Panc1 (cell line): ENCODE results near the gene STARD9. TPM values are rescaled to one million over a fixed set of nuclear protein-coding genes. Genes with fewer than 3 reads are reported as not detected.

Source experiments
- ATAC-seq: fragments of 200-7000 bp; cut with Tn5 transposase; 2 replicates; pipeline ENCODE4 v1.9.1; 2020; ENCODE audit warnings: mild to moderate bottlenecking, moderate library complexity
- BruUV-seq: library from RNA; stranded (reverse); fragments of 400-500 nt; replicated peaks from 2 replicates; lab custom pipeline; 2021; lab: Mats Ljungman, UMichigan
- CTCF ChIA-PET: fragments of 300-600 bp; sonication (Branson Sonifier 250); formaldehyde crosslinking; loops from one replicate; lab custom pipeline; 2022; ENCODE audit warnings: antibody characterized with exemption; lab: Charles Lee
- POLR2A ChIA-PET: fragments of 300-600 bp; sonication (Branson Sonifier 250); formaldehyde crosslinking; loops from one replicate; lab custom pipeline; 2022; ENCODE audit warnings: antibody characterized with exemption; lab: Charles Lee
- DNase-seq: peaks from one replicate; pipeline ENCODE4 v3.0.0-alpha.2; 2010; ENCODE audit warnings: low read depth, low spot score
- H3K27ac ChIP-seq: 2 replicates; pipeline ENCODE4 v1.5.1; 2011; ENCODE audit warnings: mild to moderate bottlenecking, low read length, inconsistent platforms
- H3K27me3 ChIP-seq: fragments of 200-500 bp; sonication (Bioruptor generic); 2 replicates; pipeline ENCODE4 v1.6.0; 2014; ENCODE audit warnings: low read length, inconsistent platforms; ENCODE audit not compliant: control insufficient read depth, insufficient read depth
- H3K36me3 ChIP-seq: fragments of 200-500 bp; sonication (Bioruptor generic); 2 replicates; pipeline ENCODE4 v1.5.1; 2014; ENCODE audit warnings: inconsistent platforms, mild to moderate bottlenecking, low read length, moderate library complexity; ENCODE audit not compliant: control insufficient read depth, insufficient read depth
- H3K4me1 ChIP-seq: 2 replicates; pipeline ENCODE4 v1.5.1; 2011; ENCODE audit warnings: inconsistent platforms, mild to moderate bottlenecking, low read length, moderate library complexity; ENCODE audit not compliant: control insufficient read depth, insufficient read depth
- H3K4me3 ChIP-seq, 2 experiments: 2 replicates each; pipeline ENCODE4 v1.5.1; 2011 to 2012; ENCODE audit warnings: low read depth in 2 of 2, low read length in 2 of 2, mild to moderate bottlenecking in 2 of 2, inconsistent platforms in 1 of 2, moderate library complexity in 1 of 2
- H3K9me3 ChIP-seq: fragments of 200-500 bp; sonication (Bioruptor generic); 2 replicates; pipeline ENCODE4 v1.5.1; 2014; ENCODE audit warnings: low read depth, mild to moderate bottlenecking, inconsistent platforms, low read length, moderate library complexity; ENCODE audit not compliant: control insufficient read depth, insufficient read depth
- POLR2AphosphoS5 ChIP-seq: IDR thresholded peaks from 2 replicates; pipeline ENCODE4 v1.6.1; 2012; ENCODE audit warnings: mild to moderate bottlenecking, low read depth, low read length, moderate library complexity
- SIN3A ChIP-seq: IDR thresholded peaks from 2 replicates; pipeline ENCODE4 v1.6.1; 2012; ENCODE audit warnings: low read depth, mild to moderate bottlenecking, low read length, moderate library complexity, borderline replicate concordance; ENCODE audit not compliant: insufficient read depth
- TCF7L2 ChIP-seq: IDR thresholded peaks from 2 replicates; pipeline ENCODE4 v1.6.1; 2011; ENCODE audit warnings: mild to moderate bottlenecking, low read depth, low read length, inconsistent platforms
- in situ Hi-C: cut with HindIII; loops from 2 replicates; pipeline ENCODE4 v1.10.0; 2016; ENCODE audit warnings: low sequenced_read_pairs, low pct_unique_long_range_greater_than_20kb
- intact Hi-C: fragments of 100-400 bp; cut with micrococcal nuclease; formaldehyde crosslinking; loops from one replicate; pipeline ENCODE4 v1.10.0; 2022; ENCODE audit not compliant: unreplicated experiment
- total RNA-seq: library from RNA; stranded (reverse); gene quantifications from one replicate; pipeline ENCODE4 v1.2.1, GENCODE V29; 2021; ENCODE audit not compliant: unreplicated experiment
- TF ChIP-seq, protein P1 (sequence below), 2 experiments: IDR thresholded peaks; 2 replicates each; pipeline ENCODE4 v1.6.1; 2011 to 2012; ENCODE audit warnings: low read depth in 2 of 2, control low read depth in 1 of 2, low read length in 1 of 2, mild to moderate bottlenecking in 1 of 2, moderate library complexity in 1 of 2; ENCODE audit not compliant: insufficient read depth in 1 of 2
- TF ChIP-seq, protein P2 (sequence below): fragments of 450-650 bp; IDR thresholded peaks from 2 replicates; pipeline ENCODE4 v1.5.1; 2017; ENCODE audit warnings: mild to moderate bottlenecking

Gene STARD9
- total RNA-seq, 1 experiment from 2014 or later = 13.4 TPM

GRCh38 chr15:42725331-42725903 is 150.0 kb downstream of the STARD9 start:
- H3K4me3 ChIP-seq = no peak overlapping the region
- BruUV-seq = no TSS peak
- ChIA-PET CTCF (interaction anchor here (0.7 kb wide), 1 partner anchor 209 kb away, joined by 10 read pairs; no protein-coding TSS in a partner anchor), POLR2A (interaction anchor here (0.7 kb wide), 1 partner anchor 377 kb away, joined by 3 read pairs; no protein-coding TSS in a partner anchor)
- H3K27ac ChIP-seq = no peak overlapping the region
- no peaks in the 10 kb centered on the region; the same call in none of the 2 replicates for H3K36me3 ChIP-seq
- ATAC-seq (no peak), DNase-seq (no peak)
- no peaks in the 10 kb centered on the region for H3K27me3 ChIP-seq
- TF ChIP-seq TCF7L2 = no peak
- TF ChIP-seq POLR2AphosphoS5 = no peak
- TF ChIP-seq SIN3A = no peak
- TF ChIP-seq, protein P1, sequence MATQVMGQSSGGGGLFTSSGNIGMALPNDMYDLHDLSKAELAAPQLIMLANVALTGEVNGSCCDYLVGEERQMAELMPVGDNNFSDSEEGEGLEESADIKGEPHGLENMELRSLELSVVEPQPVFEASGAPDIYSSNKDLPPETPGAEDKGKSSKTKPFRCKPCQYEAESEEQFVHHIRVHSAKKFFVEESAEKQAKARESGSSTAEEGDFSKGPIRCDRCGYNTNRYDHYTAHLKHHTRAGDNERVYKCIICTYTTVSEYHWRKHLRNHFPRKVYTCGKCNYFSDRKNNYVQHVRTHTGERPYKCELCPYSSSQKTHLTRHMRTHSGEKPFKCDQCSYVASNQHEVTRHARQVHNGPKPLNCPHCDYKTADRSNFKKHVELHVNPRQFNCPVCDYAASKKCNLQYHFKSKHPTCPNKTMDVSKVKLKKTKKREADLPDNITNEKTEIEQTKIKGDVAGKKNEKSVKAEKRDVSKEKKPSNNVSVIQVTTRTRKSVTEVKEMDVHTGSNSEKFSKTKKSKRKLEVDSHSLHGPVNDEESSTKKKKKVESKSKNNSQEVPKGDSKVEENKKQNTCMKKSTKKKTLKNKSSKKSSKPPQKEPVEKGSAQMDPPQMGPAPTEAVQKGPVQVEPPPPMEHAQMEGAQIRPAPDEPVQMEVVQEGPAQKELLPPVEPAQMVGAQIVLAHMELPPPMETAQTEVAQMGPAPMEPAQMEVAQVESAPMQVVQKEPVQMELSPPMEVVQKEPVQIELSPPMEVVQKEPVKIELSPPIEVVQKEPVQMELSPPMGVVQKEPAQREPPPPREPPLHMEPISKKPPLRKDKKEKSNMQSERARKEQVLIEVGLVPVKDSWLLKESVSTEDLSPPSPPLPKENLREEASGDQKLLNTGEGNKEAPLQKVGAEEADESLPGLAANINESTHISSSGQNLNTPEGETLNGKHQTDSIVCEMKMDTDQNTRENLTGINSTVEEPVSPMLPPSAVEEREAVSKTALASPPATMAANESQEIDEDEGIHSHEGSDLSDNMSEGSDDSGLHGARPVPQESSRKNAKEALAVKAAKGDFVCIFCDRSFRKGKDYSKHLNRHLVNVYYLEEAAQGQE (IDR thresholded peaks at IDR 0.05; ENCODE audit: insufficient read depth in 1 of 2, low read depth in 2 of 2, low read length in 1 of 2) = no peak
- TF ChIP-seq, protein P2, sequence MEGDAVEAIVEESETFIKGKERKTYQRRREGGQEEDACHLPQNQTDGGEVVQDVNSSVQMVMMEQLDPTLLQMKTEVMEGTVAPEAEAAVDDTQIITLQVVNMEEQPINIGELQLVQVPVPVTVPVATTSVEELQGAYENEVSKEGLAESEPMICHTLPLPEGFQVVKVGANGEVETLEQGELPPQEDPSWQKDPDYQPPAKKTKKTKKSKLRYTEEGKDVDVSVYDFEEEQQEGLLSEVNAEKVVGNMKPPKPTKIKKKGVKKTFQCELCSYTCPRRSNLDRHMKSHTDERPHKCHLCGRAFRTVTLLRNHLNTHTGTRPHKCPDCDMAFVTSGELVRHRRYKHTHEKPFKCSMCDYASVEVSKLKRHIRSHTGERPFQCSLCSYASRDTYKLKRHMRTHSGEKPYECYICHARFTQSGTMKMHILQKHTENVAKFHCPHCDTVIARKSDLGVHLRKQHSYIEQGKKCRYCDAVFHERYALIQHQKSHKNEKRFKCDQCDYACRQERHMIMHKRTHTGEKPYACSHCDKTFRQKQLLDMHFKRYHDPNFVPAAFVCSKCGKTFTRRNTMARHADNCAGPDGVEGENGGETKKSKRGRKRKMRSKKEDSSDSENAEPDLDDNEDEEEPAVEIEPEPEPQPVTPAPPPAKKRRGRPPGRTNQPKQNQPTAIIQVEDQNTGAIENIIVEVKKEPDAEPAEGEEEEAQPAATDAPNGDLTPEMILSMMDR = no peak
- H3K9me3 ChIP-seq = no peaks in the 10 kb centered on the region
- in situ Hi-C loops (no loop called here), intact Hi-C loops (no loop called here)
- H3K4me1 ChIP-seq = no peaks in the 10 kb centered on the region

DNA sequence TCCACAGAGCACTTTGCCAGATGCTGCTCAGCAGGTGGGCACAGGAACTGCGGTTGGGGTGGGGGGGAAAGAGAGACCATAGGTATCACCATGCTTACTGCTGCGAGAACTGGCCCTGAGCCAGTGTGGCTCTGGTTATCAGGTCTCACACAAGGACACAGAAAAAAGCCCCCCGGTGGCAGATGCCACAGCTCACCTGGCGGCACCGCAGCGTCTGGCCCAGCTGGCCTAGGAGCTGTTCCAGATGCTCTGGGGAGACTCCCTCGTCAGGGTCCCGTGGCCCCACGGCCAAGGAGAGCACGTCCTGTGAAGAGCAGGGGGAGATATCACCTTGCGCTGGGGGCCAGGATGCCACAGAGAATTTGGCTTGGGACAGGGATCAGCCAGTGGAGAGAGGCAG is 150.7 kb downstream of the STARD9 start:
- CTCF ChIA-PET = interaction anchor here (0.7 kb wide), 1 partner anchor 208 kb away, joined by 10 read pairs; no protein-coding TSS in a partner anchor
- no peaks in the 10 kb centered on the region for H3K4me1 ChIP-seq
- ATAC-seq (no peak), DNase-seq (no peak)
- POLR2A ChIA-PET = no interaction called here
- no TSS peak for BruUV-seq
- intact Hi-C loops (no loop called here), in situ Hi-C loops (no loop called here)
- H3K4me3 ChIP-seq = no peak overlapping the region
- H3K9me3 ChIP-seq = no peaks in the 10 kb centered on the region
- no peak overlapping the region for H3K27ac ChIP-seq
- H3K36me3 ChIP-seq = no peaks in the 10 kb centered on the region; the same call in none of the 2 replicates
- H3K27me3 ChIP-seq = no peaks in the 10 kb centered on the region
- TF ChIP-seq, protein P2 = no peak
- TF ChIP-seq TCF7L2 = no peak
- TF ChIP-seq POLR2AphosphoS5 = no peak
